Measurements from ENCODE around the gene RAI1.

Gene RAI1, protein sequence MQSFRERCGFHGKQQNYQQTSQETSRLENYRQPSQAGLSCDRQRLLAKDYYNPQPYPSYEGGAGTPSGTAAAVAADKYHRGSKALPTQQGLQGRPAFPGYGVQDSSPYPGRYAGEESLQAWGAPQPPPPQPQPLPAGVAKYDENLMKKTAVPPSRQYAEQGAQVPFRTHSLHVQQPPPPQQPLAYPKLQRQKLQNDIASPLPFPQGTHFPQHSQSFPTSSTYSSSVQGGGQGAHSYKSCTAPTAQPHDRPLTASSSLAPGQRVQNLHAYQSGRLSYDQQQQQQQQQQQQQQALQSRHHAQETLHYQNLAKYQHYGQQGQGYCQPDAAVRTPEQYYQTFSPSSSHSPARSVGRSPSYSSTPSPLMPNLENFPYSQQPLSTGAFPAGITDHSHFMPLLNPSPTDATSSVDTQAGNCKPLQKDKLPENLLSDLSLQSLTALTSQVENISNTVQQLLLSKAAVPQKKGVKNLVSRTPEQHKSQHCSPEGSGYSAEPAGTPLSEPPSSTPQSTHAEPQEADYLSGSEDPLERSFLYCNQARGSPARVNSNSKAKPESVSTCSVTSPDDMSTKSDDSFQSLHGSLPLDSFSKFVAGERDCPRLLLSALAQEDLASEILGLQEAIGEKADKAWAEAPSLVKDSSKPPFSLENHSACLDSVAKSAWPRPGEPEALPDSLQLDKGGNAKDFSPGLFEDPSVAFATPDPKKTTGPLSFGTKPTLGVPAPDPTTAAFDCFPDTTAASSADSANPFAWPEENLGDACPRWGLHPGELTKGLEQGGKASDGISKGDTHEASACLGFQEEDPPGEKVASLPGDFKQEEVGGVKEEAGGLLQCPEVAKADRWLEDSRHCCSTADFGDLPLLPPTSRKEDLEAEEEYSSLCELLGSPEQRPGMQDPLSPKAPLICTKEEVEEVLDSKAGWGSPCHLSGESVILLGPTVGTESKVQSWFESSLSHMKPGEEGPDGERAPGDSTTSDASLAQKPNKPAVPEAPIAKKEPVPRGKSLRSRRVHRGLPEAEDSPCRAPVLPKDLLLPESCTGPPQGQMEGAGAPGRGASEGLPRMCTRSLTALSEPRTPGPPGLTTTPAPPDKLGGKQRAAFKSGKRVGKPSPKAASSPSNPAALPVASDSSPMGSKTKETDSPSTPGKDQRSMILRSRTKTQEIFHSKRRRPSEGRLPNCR (N-terminal part only)

DNA sequence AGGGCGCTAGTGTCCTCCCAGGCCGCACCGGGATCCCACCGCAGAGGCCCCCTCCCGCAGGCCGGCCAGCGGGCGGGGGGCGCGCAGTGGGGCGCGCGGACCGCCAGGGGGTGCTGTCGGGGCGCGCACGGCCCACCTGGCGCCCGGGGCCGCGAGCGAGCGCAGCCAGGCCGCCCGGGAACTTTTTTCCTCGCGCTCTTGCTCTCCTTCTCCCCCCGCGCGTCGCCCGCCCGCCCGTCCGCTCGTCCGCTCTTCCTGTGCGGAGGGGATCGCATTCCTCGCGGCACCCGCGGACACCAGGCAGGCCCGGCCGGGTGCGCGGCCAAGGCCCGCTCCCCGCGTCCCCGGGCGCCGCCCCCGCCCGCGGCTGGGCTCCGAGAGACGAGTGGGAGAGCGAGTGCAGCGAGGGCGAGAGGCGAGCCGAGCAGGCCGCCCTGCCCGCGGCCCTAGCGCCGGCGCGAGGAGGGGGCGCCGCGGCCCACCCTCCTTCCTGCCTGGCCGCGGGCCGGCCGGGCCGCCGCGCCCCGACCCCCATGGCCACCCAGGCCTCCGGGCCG is at the start of gene RAI1:
RAI1 (plus strand) TSS at position 272 of the 557 bp plus-strand sequence. CDS start 111,491 bp downstream, outside the sequence.
- in situ Hi-C loops (cut with MboI; ENCODE audit: low sequenced_read_pairs) = loop anchor here (25.0 kb wide), 1 partner anchor 131 kb away; no protein-coding TSS in a partner anchor

DNA sequence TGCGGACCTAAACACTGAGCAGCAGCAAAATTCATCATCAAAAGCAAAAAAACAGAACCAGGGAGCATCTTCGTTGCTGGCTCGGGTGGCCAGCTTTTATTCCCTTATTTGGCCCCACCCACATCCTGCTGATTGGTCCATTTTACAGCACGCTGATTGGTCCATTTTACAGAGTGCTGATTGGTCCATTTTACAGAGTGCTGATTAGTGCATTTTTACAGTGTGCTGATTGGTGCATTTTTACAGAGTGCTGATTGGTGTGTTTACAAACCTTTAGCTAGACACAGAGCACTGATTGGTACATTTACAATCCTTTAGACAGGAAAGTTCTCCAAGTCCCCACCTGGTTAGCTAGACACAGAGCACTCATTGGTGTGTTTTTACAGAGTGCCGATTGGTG is 48.6 kb upstream of the RAI1 start:
- in situ Hi-C loops (cut with MboI; ENCODE audit: low sequenced_read_pairs) = loop anchor here (25.0 kb wide), 1 partner anchor 270 kb away; no protein-coding TSS in a partner anchor

DNA sequence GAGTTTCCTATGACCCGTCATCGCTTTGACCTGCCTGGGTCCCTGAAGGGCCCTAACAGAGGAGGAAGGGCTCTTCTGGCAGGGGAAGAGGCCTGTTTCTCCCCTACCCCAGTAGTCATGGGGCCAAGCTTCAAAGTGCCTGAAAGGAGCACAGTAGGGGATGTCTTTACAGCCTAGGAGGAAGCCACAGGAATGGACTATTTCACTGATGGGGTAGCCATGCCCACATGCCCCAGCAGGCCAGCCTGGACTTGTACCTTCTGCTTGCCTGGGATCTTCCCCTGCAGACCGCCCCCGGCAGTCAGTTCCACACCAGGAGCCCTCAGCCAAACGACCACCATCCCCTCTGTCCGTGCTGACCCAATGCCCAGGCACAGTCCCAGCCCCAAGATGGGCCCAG is 47.9 kb upstream of the RAI1 start:
- in situ Hi-C loops (cut with MboI; ENCODE audit: low sequenced_read_pairs) = loop anchor here (25.0 kb wide), 1 partner anchor 271 kb away; no protein-coding TSS in a partner anchor

DNA sequence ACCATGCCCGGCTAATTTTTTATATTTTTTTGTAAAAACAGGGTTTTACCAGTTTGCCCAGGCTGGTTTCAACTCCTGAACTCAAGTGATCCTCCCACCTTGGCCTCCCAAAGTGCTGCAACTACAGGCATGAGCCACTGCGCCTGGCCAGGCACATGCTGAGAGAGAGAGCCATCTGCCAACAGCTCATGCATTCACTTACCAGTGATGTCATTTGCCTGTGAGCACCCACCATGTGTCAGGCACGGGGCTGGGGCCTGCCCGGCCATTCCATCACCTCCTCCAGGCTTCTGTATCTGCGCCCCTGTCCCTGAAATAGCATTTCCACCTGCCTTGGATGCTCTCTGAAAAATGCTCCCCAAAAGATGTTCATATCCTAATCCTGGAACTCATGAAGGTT is 46.1 kb upstream of the RAI1 start:
- in situ Hi-C loops (cut with MboI; ENCODE audit: low sequenced_read_pairs) = loop anchor here (25.0 kb wide), 1 partner anchor 273 kb away; no protein-coding TSS in a partner anchor

DNA sequence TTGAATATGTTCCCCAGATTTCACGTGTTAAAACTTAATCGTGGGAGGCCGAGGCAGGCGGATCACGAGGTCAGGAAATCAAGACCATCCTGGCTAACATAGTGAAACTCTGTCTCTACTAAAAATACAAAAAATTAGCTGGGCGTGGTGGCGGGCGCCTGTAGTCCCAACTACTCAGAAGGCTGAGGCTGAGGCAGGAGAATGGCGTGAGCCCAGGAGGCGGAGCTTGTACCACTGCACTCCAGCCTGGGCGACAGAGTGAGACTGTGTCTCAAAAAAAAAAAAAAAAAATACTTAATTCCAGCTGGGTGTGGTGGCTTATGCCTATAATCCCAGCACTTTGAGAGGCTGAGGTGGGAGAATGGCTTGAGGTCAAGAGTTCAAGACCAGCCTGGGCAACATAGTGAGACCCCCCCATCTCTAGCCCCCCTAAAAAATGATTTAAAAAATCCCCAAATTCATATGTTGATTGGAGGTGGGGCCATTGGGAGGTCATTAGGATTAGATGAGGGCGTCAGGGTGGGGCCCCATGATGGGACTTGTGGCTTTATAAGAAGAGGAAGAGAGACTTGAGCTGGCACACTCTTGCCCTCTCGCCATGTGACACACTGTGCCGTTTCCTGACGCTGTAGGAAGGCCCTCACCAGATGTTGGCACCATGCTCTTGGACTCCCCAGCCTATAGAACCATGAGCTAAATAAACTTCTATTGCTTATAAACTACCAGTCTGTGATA is 45.6 kb upstream of the RAI1 start:
- in situ Hi-C loops (cut with MboI; ENCODE audit: low sequenced_read_pairs) = loop anchor here (25.0 kb wide), 1 partner anchor 273 kb away; no protein-coding TSS in a partner anchor

DNA sequence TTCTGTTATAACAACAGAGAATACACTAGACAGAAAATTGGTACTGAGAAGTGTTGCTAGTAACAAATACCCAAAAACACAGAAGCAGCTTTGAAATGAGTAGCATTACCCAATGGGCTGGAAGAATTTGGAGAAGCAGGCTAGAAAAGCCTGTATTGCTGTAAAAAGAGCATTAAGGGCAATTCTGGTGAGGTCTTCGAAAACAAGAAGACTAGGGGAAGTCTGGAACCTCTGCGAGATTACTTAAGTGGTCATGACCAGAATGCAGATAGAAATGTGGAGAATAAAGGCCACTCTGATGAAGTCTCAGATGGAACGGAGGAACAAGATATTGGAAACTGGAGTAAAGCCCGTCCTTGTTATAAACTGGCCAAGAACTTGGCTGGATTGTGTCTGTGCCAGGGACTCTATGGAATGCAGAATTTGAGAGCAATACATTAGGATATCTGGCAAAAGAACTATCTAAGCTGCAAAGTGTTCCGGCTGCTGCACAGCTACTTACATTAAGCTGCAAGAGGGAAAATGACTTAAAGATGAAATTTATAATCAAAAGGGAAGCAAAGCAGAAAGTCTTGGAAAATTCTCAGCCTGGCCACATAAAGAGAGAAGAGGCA is 44.9 kb upstream of the RAI1 start:
- in situ Hi-C loops (cut with MboI; ENCODE audit: low sequenced_read_pairs) = loop anchor here (25.0 kb wide), 1 partner anchor 274 kb away; no protein-coding TSS in a partner anchor

DNA sequence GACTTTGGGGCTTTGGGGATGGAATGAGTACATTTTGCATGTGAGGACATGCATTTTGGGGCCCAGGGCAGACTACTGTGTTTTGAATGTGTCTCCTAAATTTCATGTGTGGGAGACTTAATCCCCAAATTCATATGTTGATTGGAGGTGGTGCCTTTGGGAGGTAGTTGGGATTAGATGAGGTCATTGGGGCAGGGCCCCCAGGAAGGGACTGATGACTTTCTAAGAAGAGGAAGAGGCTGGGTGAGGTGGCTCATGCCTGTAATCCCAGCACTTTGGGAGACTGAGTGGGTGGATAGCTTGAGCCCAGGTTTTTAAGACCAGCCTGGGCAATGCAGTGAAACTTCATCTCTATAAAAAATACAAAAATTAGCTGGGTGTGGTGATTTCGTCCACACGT is 42.8 kb upstream of the RAI1 start:
- in situ Hi-C loops (cut with MboI; ENCODE audit: low sequenced_read_pairs) = loop anchor here (25.0 kb wide), 1 partner anchor 276 kb away; no protein-coding TSS in a partner anchor

DNA sequence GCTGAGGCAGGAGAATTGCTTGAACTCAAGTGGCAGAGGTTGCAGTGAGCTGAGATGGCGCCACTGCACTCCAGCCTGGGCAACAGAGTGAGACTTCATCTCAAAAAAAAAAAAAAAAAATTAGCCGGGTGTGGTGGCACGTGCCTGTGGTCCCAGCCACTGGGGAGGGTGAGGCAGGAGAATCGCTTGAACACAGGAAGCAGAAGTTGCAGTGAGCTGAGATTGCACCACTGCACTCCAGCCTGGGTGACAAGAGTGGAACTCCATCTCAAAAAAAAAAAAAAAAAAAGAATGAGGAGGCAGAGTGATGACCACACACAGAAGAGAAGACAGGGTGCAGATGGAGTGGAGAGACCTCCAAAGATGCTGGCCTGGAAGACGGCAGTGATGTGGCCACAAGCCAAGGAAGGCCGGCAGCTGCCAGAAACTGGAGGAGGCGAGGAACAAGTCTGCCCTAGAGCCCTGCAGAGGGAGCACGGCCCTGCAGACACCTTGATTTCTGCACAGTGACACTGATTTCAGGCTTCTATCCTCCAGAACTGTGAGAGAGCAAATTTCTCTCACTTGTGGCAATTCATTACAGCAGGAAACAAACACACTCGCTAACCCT is 41.5 kb upstream of the RAI1 start:
- in situ Hi-C loops (cut with MboI; ENCODE audit: low sequenced_read_pairs) = loop anchor here (25.0 kb wide), 1 partner anchor 277 kb away; no protein-coding TSS in a partner anchor

DNA sequence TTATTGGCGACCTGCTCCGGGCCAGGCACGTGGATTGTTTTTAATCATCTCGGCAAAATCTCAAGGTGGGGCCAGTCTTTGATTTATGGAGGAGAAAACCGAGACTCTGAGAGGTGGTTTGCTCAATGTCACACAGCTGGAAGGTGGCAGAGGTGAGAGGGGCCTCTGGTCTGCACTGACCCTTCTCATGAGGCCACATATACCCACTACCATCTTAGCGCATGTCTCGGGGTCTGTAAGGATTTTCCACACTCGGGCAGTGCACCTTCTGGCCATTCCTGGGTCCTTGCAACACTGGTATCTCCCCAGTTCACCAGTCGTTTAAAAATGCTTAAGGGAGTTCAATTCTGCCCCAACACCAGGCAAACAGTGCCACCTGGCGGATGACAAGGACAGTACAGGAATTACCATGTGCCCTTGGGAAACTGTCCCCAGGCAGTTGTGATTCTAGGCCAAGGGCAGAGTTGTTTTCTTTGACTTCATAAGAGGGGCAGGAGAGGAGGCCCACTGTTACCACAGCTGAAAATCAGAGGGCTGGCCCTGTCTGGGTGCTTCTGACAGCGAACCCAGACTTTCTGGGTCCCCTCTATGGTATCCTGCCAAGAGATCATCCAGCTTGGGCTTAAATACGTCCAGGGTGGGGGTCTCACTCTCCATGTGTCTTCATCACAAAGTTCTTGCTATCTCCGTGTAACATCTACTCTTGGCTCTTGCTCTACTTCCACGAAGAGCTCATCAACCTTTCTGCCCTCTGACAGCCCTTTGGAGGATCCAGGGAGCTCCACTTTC is 39.4 kb upstream of the RAI1 start:
- in situ Hi-C loops (cut with MboI; ENCODE audit: low sequenced_read_pairs) = loop anchor here (25.0 kb wide), 1 partner anchor 280 kb away; no protein-coding TSS in a partner anchor

DNA sequence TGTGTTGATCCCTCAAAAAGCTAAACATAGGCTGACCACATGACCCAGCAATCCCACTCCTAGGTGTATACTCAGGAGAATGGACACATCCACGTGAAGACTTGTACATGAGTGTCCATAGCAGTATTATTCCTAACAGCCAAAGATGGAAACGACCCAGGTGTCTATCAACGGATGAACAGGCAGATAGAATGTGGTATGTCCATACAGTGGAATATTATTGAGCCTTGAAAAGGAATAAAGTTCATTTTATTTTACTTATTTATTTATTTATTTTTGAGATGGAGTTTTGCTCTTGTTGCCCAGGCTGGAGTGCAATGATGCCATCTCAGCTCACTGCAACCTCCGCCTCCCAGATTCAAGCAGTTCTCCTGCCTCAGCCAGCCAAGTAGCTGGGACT is 36.1 kb upstream of the RAI1 start:
- in situ Hi-C loops (cut with MboI; ENCODE audit: low sequenced_read_pairs) = loop anchor here (25.0 kb wide), 1 partner anchor 283 kb away; no protein-coding TSS in a partner anchor

DNA sequence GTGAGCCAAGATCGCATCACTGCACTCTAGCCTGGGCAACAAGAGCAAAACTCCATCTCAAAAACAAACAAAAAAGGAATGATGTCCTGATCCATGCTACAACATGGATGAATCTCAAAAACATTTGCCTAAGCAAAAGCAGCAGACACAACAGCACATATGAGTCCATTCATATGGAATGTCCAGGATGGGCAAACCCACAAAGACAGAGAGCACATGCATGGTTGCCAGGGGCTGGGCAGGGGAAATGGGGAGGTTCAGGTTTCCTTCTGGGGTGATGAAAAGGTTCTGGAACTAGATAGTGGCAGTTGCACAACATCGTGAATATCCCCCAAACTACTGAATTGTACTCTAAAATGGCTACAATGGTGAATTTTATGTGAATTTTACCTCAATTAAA is 35.3 kb upstream of the RAI1 start:
- in situ Hi-C loops (cut with MboI; ENCODE audit: low sequenced_read_pairs) = loop anchor here (25.0 kb wide), 1 partner anchor 284 kb away; no protein-coding TSS in a partner anchor

DNA sequence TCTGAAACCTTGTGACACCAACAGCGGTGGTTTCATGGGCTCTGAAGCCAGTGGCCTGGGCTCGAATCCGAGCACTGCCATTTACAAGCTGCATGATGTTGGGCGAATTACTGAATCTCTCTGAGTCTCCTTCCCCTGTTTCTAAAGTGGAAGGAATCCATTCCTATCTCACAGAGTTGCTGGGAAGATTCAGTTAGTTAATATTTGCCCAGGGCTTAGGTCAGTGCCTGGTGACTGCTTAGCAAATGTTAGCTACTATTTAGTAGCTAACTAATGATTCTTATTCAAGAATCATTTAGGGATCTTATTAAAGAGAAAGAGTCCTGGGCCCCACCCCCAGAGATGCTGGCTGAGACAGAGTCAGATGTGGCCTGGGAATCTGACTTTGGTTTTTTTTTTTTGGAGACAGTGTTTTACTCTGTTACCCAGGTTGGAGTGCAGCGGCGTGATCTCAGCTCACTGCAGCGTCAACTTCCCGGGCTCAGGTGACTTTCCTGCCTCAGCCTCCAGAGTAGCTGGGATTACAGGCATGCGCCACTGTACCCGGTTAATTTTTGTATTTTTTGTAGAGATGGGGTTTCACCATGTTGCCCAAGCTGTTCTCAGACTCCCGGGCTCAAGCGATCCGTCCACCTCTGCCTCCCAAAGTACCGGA is 33.6 kb upstream of the RAI1 start:
- in situ Hi-C loops (cut with MboI; ENCODE audit: low sequenced_read_pairs) = loop anchor here (25.0 kb wide), 1 partner anchor 285 kb away; no protein-coding TSS in a partner anchor

DNA sequence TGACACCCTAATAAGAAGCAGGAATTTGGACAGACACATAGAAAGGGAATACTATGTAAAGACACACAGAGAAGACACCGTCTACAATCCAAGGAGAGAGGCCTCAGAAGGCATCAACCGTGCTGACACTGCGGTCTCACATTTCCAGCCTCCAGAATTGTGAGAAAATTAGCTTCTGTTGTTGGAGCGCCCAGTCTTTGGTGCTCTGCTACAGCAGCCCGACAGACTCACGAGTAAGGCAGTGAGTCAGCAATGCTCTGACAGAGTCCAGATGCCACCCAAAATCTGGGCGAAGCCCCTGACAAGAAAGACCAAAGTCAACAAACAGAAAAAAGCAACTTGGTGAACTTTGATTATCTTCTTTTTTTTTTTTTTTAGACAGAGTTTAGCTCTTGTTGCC is 32.5 kb upstream of the RAI1 start:
- in situ Hi-C loops (cut with MboI; ENCODE audit: low sequenced_read_pairs) = loop anchor here (25.0 kb wide), 1 partner anchor 286 kb away; no protein-coding TSS in a partner anchor

DNA sequence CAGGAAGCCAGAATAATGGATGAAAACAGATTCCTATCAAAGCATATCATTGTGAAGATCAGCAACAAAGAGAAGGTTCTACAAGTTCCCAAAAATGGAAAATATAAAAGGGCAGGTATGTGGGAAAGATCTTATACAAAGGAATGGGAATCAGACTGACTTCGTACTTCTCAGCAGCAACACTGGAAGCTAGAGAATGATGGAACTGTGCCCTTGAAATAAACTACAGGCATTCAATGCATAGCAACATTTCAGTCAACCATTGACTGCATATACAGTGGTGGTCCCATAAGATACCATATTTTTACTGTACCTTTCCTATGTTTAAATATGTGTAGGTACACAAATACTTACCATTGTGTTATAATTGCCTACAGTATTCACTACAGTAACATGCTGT is 30.3 kb upstream of the RAI1 start:
- in situ Hi-C loops (cut with MboI; ENCODE audit: low sequenced_read_pairs) = no loop called here

DNA sequence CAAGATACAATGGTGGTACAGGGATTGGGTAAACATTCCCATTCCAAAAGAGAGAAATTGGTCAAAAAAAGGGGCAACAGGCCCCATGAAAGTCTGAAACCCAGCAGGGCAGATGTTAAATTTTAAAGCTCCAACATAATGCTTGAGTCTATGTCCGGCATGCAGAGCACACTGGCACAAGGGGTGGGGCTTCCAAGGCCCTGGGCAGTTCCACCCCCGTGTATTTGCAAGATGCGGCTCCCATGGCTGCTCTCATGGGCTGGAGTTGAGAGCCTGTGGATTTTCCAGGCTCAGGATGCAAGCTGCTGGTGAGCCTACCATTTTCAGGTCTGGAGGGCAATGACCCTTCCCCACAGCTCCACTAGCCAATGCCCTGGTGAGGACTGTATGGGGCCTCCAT is 27.9 kb upstream of the RAI1 start:
- in situ Hi-C loops (cut with MboI; ENCODE audit: low sequenced_read_pairs) = no loop called here

DNA sequence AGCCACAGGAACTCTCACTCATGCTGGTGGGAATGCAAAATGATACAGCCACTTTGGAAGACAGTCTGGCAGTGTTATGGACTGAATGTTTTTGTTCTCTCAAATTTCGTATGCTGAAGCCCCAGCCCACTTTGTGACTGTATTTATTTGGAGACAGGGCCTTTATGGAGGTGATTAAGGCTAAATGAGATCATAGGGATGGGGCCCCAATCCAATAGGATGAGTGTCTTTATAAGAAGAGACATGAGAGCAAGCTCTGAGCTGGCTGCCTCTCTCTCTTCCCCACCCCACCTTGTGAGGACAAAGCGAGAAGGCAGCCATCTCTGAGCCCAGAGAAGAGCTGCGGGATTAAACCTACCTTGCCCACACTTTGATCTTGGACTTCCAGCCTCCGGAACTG is 21.9 kb upstream of the RAI1 start:
- in situ Hi-C loops (cut with MboI; ENCODE audit: low sequenced_read_pairs) = no loop called here

DNA sequence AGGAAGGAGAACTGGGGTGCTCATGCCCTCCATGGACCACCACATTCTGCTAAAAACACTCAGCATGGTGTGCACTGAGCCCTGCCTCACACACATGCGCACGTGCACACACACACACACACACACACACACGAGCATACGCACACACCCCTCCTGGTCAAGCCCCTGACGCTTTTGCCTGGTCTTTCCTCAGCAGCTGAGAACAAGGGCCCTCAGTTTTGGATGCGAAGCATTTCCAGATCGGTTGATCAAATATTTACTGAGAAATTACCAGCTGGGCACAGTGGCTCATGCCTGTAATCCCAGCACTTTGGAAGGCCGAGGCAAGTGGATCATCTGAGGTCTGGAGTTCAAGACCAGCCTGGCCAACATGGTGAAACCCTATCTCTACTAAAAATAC is 20.1 kb upstream of the RAI1 start:
- in situ Hi-C loops (cut with MboI; ENCODE audit: low sequenced_read_pairs) = no loop called here
